Lower lobe of right lung (tissue), 2 donors: ENCODE data around the gene LPP. TPM values are rescaled to one million over a fixed set of nuclear protein-coding genes. Genes with fewer than 3 reads are reported as not detected.

ENCODE experiments used
- ATAC-seq, 2 donors: fragments of 200-7000 bp; cut with Tn5 transposase; one replicate each; pipeline ENCODE4 v1.9.1; 2020 to 2022; ENCODE audit warnings: mild to moderate bottlenecking in 2 of 2, moderate library complexity in 2 of 2
- DNase-seq: peaks from one replicate; pipeline ENCODE4 v3.0.0-alpha.2; 2020
- H3K27ac ChIP-seq: fragments of 200-600 bp; one replicate; pipeline ENCODE4 v1.8.0; 2022
- H3K27me3 ChIP-seq: fragments of 200-600 bp; one replicate; pipeline ENCODE4 v1.8.0; 2022; ENCODE audit warnings: low read depth
- H3K36me3 ChIP-seq: fragments of 200-600 bp; one replicate; pipeline ENCODE4 v1.8.0; 2022; ENCODE audit warnings: mild to moderate bottlenecking
- H3K4me1 ChIP-seq: fragments of 200-600 bp; one replicate; pipeline ENCODE4 v1.8.0; 2022
- H3K4me3 ChIP-seq: fragments of 200-600 bp; one replicate; pipeline ENCODE4 v1.8.0; 2022; ENCODE audit warnings: mild to moderate bottlenecking
- H3K9me3 ChIP-seq: fragments of 200-600 bp; one replicate; pipeline ENCODE4 v1.8.0; 2022
- intact Hi-C: fragments of 100-400 bp; cut with DNase I; formaldehyde crosslinking; loops from one replicate; pipeline ENCODE4 v1.11.0; 2022
- total RNA-seq: library from RNA; stranded (reverse); fragmentation: NEBNext Ultra II Directional; extraction: Animal tissue kit (Norgen Biotek cat#: 25700); gene quantifications from one replicate; pipeline ENCODE4 v1.2.1, GENCODE V29; 2021
- TF ChIP-seq, protein P1 (sequence below): fragments of 200-600 bp; IDR thresholded peaks from one replicate; pipeline ENCODE4 v1.8.0; 2022; ENCODE audit warnings: antibody characterized with exemption, mild to moderate bottlenecking
- donor health status: DM: no; HTN: yes; CAD: no; lungs with severe emphysema.

LPP gene
- total RNA-seq, 1 donor from 2014 or later, result 180 TPM

DNA sequence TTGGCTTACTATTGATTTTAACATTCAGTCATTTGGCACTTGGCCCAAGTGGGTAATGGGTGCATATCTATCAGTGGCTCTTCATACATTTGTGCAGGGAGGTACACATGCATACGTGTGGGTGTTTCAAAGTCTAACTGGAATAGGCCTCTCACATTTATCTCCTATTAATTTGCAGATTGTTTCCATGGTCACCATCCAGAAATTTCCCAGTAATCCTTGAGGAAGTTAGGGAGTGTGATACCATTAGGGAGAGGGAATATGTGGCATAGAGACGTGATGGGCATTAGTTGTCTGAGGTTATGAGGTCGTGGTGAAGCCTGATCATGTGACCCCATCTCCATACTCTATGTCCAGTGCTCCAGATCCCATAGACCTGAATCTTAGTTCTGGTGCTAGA is 102.8 kb downstream of the LPP start:
- no peaks in the 10 kb centered on the region for H3K27me3 ChIP-seq
- ATAC-seq (no peak), DNase-seq (no peak)
- peaks cover 29% of the 10 kb centered on the region for H3K4me1 ChIP-seq
- H3K9me3 ChIP-seq, result no peaks in the 10 kb centered on the region
- intact Hi-C loops, result no loop called here
- H3K36me3 ChIP-seq, result no peaks in the 10 kb centered on the region
- TF ChIP-seq, protein P1, sequence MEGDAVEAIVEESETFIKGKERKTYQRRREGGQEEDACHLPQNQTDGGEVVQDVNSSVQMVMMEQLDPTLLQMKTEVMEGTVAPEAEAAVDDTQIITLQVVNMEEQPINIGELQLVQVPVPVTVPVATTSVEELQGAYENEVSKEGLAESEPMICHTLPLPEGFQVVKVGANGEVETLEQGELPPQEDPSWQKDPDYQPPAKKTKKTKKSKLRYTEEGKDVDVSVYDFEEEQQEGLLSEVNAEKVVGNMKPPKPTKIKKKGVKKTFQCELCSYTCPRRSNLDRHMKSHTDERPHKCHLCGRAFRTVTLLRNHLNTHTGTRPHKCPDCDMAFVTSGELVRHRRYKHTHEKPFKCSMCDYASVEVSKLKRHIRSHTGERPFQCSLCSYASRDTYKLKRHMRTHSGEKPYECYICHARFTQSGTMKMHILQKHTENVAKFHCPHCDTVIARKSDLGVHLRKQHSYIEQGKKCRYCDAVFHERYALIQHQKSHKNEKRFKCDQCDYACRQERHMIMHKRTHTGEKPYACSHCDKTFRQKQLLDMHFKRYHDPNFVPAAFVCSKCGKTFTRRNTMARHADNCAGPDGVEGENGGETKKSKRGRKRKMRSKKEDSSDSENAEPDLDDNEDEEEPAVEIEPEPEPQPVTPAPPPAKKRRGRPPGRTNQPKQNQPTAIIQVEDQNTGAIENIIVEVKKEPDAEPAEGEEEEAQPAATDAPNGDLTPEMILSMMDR, result no peak
- H3K27ac ChIP-seq, result no peak overlapping the region
- no peak overlapping the region for H3K4me3 ChIP-seq

DNA sequence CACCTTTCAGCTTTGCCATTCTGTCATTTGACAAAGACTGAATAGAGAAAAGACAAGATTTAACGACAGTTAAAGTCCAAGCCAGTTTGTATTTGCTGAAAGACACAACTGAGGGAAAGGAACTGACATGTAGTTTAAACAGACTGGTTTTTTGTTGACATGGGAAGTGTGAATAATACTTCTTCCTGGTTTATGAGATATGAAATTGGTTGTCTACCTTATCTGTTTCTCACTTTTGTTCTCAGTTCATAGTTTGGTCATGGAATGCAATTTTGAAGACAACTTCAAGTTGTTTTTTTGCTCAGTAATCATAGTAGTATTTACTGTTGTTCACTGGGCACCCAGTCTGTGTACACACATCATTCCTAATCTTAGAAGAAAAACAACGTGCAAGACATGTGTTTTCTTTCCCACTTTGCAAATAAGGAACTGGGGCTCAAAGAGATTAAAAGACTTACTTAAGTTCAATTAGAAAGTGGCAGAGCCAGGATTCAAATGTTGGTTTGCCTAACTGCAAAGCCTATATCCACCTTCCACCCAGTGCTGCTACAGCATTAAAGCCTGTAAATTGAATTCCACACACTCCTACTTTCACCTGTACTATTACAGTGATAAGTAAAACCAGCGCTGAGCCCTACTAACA is 103.5 kb downstream of the LPP start:
- no peak overlapping the region for H3K4me3 ChIP-seq
- intact Hi-C loops, result no loop called here
- peaks cover 37% of the 10 kb centered on the region for H3K4me1 ChIP-seq
- no peaks in the 10 kb centered on the region for H3K9me3 ChIP-seq
- H3K27me3 ChIP-seq, result no peaks in the 10 kb centered on the region
- ATAC-seq, result peak in 1 of 2 donors; percentile 57
- no peak for DNase-seq
- no peak overlapping the region for H3K27ac ChIP-seq
- no peaks in the 10 kb centered on the region for H3K36me3 ChIP-seq
- TF ChIP-seq, protein P1, result no peak

DNA sequence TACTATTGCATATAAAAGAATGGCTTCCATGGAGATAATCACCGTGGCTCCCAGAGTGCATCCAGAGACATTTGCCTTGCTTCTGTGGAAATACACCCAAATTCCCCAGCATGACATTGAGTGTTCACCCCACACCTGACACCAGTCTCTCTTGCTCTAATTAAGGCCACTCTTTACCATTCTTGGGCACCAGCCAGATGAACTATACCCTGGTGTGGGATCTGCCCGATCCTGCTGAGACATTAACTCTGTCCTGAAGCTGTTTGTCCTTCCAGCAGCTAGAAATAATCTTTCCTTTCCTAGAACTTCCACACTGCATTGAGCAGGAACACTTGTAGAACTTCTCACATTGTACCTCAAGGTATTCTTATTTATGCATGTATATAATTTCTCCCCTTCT is 105.2 kb downstream of the LPP start:
- Histone ChIP-seq H3K27ac (no peak overlapping the region), H3K9me3 (no peaks in the 10 kb centered on the region), H3K4me1 (peaks cover 41% of the 10 kb centered on the region), H3K36me3 (no peaks in the 10 kb centered on the region), H3K27me3 (no peaks in the 10 kb centered on the region), H3K4me3 (no peak overlapping the region)
- intact Hi-C loops, result no loop called here
- ATAC-seq (no peak), DNase-seq (no peak)
- TF ChIP-seq, protein P1, result no peak

DNA sequence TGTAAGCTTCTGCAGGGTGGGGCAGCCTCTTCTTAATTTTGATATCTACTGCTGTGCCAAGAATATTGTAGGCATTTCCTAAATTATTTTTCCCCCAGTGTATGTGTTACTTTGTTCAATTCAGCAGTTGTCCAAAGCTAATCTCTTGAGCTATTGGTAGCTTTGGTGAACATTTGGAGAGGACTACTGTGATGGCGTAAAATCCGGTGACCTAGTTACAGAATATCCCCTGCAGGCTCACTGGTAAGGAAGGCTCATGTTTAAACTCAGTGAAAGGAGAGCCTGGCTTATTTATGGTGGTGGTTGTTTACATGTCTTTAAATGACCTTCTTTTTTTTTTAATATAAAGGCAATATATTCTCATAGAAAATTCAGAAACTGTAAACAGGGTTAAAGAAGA is 105.6 kb downstream of the LPP start:
- ATAC-seq, result no peak
- Histone ChIP-seq H3K4me1 (peaks cover 45% of the 10 kb centered on the region), H3K27me3 (no peaks in the 10 kb centered on the region), H3K36me3 (no peaks in the 10 kb centered on the region), H3K27ac (no peak overlapping the region), H3K4me3 (no peak overlapping the region), H3K9me3 (no peaks in the 10 kb centered on the region)
- no peak for DNase-seq
- TF ChIP-seq, protein P1, result no peak
- intact Hi-C loops, result no loop called here

DNA sequence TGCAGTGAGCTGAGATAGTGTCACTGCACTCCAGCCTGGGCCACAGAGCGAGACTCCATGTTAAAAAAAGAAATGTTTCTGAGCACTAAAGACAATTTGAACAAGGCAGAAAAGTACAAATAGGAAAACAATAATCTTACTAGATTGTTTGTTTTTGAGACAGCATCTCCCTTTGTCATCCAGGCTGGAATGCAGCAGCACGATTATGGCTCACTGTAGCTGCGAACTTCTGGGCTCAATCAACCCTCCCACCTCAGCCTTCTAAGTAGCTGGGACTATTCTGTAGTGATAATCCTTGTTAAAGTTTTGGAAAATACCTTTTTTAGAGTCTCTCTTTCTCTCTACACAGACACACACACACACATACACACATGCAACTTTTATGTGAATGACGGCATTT is 107.1 kb downstream of the LPP start:
- H3K4me3 ChIP-seq, result no peak overlapping the region
- ATAC-seq (no peak), DNase-seq (no peak)
- H3K4me1 ChIP-seq, result peaks cover 58% of the 10 kb centered on the region
- H3K27ac ChIP-seq, result no peak overlapping the region
- H3K27me3 ChIP-seq, result no peaks in the 10 kb centered on the region
- H3K36me3 ChIP-seq, result no peaks in the 10 kb centered on the region
- TF ChIP-seq, protein P1, result no peak
- no peaks in the 10 kb centered on the region for H3K9me3 ChIP-seq
- intact Hi-C loops, result no loop called here
